GM12878 (cell line): ENCODE results near the gene SDHAF2. TPM values are rescaled to one million over a fixed set of nuclear protein-coding genes. Genes with fewer than 3 reads are reported as not detected.

ENCODE experiments used
- ATAC-seq: fragments of 200-7000 bp; cut with Tn5 transposase; 3 replicates; pipeline ENCODE4 v1.9.1; 2020; ENCODE audit warnings: mild to moderate bottlenecking, moderate library complexity
- BruUV-seq: library from RNA; stranded (reverse); fragments of 400-500 nt; replicated peaks from 2 replicates; lab custom pipeline; 2021; lab: Mats Ljungman, UMichigan
- CTCF ChIA-PET: fragments of 300-600 bp; sonication (Branson Sonifier 250); formaldehyde crosslinking; extraction: SDS; loops from one replicate; lab custom pipeline; 2021; ENCODE audit warnings: inconsistent platforms; lab: Yijun Ruan, JAX
- POLR2A ChIA-PET: fragments of 350-600 bp; formaldehyde crosslinking; extraction: SDS; loops from one replicate; lab custom pipeline; 2021; ENCODE audit warnings: inconsistent platforms; lab: Charles Lee
- RAD21 ChIA-PET: fragments of 300-600 bp; sonication (Branson Sonifier 250); formaldehyde crosslinking; loops from one replicate; lab custom pipeline; 2023; ENCODE audit warnings: antibody characterized with exemption; ENCODE audit not compliant: unreplicated experiment; lab: Charles Lee
- SMC1A ChIA-PET: fragments of 300-600 bp; sonication (Branson Sonifier 250); formaldehyde crosslinking; loops from one replicate; lab custom pipeline; 2023; ENCODE audit not compliant: unreplicated experiment, uncharacterized antibody; lab: Charles Lee
- DNase-seq: peaks from one replicate; pipeline ENCODE4 v3.0.0-alpha.2; 2011; ENCODE audit warnings: low read depth, low spot score
- FAIRE-seq: peaks from 3 replicates; lab custom pipeline; 2011; peaks lifted over from hg19 to GRCh38; lab: Jason Lieb, UNC
- H2AFZ ChIP-seq: 2 replicates; pipeline ENCODE4 v1.6.0; 2011; ENCODE audit warnings: low read depth, low read length, control low read depth; ENCODE audit not compliant: control insufficient read depth
- H3K27ac ChIP-seq: 2 replicates; pipeline ENCODE4 v1.5.1; 2011; ENCODE audit warnings: control low read depth; ENCODE audit not compliant: control insufficient read depth, insufficient read depth
- H3K27me3 ChIP-seq, 2 experiments: replicated peaks in 1 of 2; 2 replicates each; pipeline versions ENCODE4 v1.6.0 to v1.6.1; 2011; ENCODE audit warnings: low read length in 1 of 2; ENCODE audit not compliant: control insufficient read depth in 2 of 2, insufficient read depth in 2 of 2
- H3K36me3 ChIP-seq, 2 experiments: 2 replicates each; pipeline ENCODE4 v1.5.1; 2011; ENCODE audit warnings: low read length in 1 of 2; ENCODE audit not compliant: control insufficient read depth in 2 of 2, insufficient read depth in 2 of 2
- H3K4me1 ChIP-seq: 2 replicates; pipeline ENCODE4 v1.6.1; 2011; ENCODE audit warnings: mild to moderate bottlenecking, low read length, moderate library complexity, mixed read lengths; ENCODE audit not compliant: control insufficient read depth, insufficient read depth
- H3K4me2 ChIP-seq: 2 replicates; pipeline ENCODE4 v1.6.0; 2011; ENCODE audit warnings: control low read depth; ENCODE audit not compliant: control insufficient read depth, insufficient read depth
- H3K4me3 ChIP-seq: fragments of 200-600 bp; sonication (generic); 2 replicates; pipeline ENCODE4 v1.5.1; 2016
- H3K79me2 ChIP-seq: 2 replicates; pipeline ENCODE4 v1.6.0; 2011; ENCODE audit warnings: low read length; ENCODE audit not compliant: control insufficient read depth, insufficient read depth
- H3K9ac ChIP-seq: 2 replicates; pipeline ENCODE4 v1.8.0; 2011; ENCODE audit warnings: low read length, control low read depth, mixed read lengths; ENCODE audit not compliant: control insufficient read depth, insufficient read depth
- H3K9me3 ChIP-seq: replicated peaks from 3 replicates; pipeline ENCODE4 v1.5.1; 2011; ENCODE audit warnings: mild to moderate bottlenecking, low read length; ENCODE audit not compliant: control insufficient read depth, insufficient read depth
- H4K20me1 ChIP-seq: 2 replicates; pipeline ENCODE4 v1.6.0; 2011; ENCODE audit not compliant: control insufficient read depth, insufficient read depth
- BMI1 ChIP-seq: fragments of 450-650 bp; IDR thresholded peaks from 2 replicates; pipeline ENCODE4 v1.6.1; 2016; ENCODE audit warnings: mild to moderate bottlenecking, moderate library complexity, borderline replicate concordance
- EED ChIP-seq: sonication (generic); IDR thresholded peaks from 2 replicates; pipeline ENCODE4 v1.6.1; 2016; ENCODE audit warnings: antibody characterized with exemption, low read depth
- IKZF2 ChIP-seq, 2 experiments: fragments of 450-650 bp; IDR thresholded peaks; 2 replicates each; pipeline ENCODE4 v1.6.1; 2017; ENCODE audit warnings: mild to moderate bottlenecking in 2 of 2, moderate library complexity in 2 of 2
- MEF2A ChIP-seq: IDR thresholded peaks from 2 replicates; pipeline ENCODE4 v1.6.1; 2011; ENCODE audit warnings: low read depth, mild to moderate bottlenecking, low read length, moderate library complexity; ENCODE audit not compliant: insufficient read depth
- MLLT1 ChIP-seq: fragments of 450-650 bp; IDR thresholded peaks from 2 replicates; pipeline ENCODE4 v1.6.1; 2016; ENCODE audit warnings: mild to moderate bottlenecking
- MYC ChIP-seq: IDR thresholded peaks from 2 replicates; pipeline ENCODE4 v1.6.1; 2011; ENCODE audit warnings: mild to moderate bottlenecking, low read length, moderate library complexity, inconsistent platforms; ENCODE audit not compliant: insufficient read depth, insufficient replicate concordance, insufficient read length, severe bottlenecking
- NBN ChIP-seq: fragments of 450-650 bp; IDR thresholded peaks from 2 replicates; pipeline ENCODE4 v1.6.1; 2016
- NFXL1 ChIP-seq: fragments of 450-650 bp; IDR thresholded peaks from 2 replicates; pipeline ENCODE4 v1.6.1; 2017; ENCODE audit warnings: antibody characterized with exemption, mild to moderate bottlenecking, borderline replicate concordance
- NFYB ChIP-seq: IDR thresholded peaks from 2 replicates; pipeline ENCODE4 v1.6.1; 2011; ENCODE audit warnings: low read depth, mild to moderate bottlenecking, low read length, improper control_type of control experiment, moderate library complexity; ENCODE audit not compliant: insufficient read depth
- POLR2A ChIP-seq: IDR thresholded peaks from 2 replicates; pipeline ENCODE4 v1.6.1; 2011; ENCODE audit warnings: low read depth, mild to moderate bottlenecking, low read length
- WGBS: methylation state at CpG from one replicate; pipeline ENCODE4 v1.1.6; 2016; ENCODE audit warnings: low lambda C conversion rate; ENCODE audit not compliant: insufficient replicate concordance, insufficient coverage; ENCODE audit errors: missing lambda C conversion rate; 5-methylcytosine and 5-hydroxymethylcytosine counted together
- in situ Hi-C: fragments of 300-500 bp; cut with MboI; formaldehyde crosslinking; loops from 9 replicates; pipeline ENCODE4 v1.14.3; 2018; ENCODE audit warnings: mixed read lengths
- intact Hi-C: fragments of 100-400 bp; cut with micrococcal nuclease; formaldehyde crosslinking; loops from one replicate; pipeline ENCODE4 v1.14.2; 2022; ENCODE audit not compliant: unreplicated experiment
- polyA plus RNA-seq, 11 experiments: library from polyadenylated mRNA; depleted of rRNA in 4 of 11; unstranded in 6 of 11; stranded (reverse) in 5 of 11; fragments of >200 nt; fragmentation: Nextera tagmentation in 4 of 11; fragmentation: Illumina TruSeq in 1 of 11; extraction: Ambion mirVana in 4 of 11; extraction: Trizol in 1 of 11; gene quantifications; 1 replicate in 1 of 11; 2 replicates in 10 of 11; pipeline versions ENCODE4 v1.2.1 to v1.2.3, GENCODE V29; 2011 to 2016; ENCODE audit warnings: inconsistent platforms in 2 of 11, missing spikeins in 2 of 11, low read depth in 1 of 11
- total RNA-seq, 4 experiments: library from RNA; depleted of rRNA in 3 of 4; stranded (reverse); fragments of >200 nt in 3 of 4; fragmentation: Illumina TruSeq in 1 of 4; extraction: Trizol in 1 of 4; gene quantifications; 2 replicates each; pipeline versions ENCODE4 v1.2.1 to v1.2.3, GENCODE V29; 2013 to 2021
- TF ChIP-seq, protein P1 (sequence below): fragments of 450-650 bp; formaldehyde crosslinking; IDR thresholded peaks from 2 replicates; pipeline ENCODE4 v1.4.0; 2020; ENCODE audit warnings: mild to moderate bottlenecking, moderate library complexity
- TF ChIP-seq, protein P2 (sequence below): IDR thresholded peaks from 2 replicates; pipeline ENCODE4 v1.6.1; 2011; ENCODE audit warnings: borderline replicate concordance, low read depth, mild to moderate bottlenecking, moderate library complexity, mixed read lengths, low read length; ENCODE audit not compliant: insufficient read depth; ENCODE audit errors: extremely low read length

SDHAF2 gene
- total and polyA plus RNA-seq, 10 of the 15 experiments (the other 5 are each of a cell fraction or from before 2014, with no cell fraction given), result 30.6 to 160 (median 78.3) TPM

DNA sequence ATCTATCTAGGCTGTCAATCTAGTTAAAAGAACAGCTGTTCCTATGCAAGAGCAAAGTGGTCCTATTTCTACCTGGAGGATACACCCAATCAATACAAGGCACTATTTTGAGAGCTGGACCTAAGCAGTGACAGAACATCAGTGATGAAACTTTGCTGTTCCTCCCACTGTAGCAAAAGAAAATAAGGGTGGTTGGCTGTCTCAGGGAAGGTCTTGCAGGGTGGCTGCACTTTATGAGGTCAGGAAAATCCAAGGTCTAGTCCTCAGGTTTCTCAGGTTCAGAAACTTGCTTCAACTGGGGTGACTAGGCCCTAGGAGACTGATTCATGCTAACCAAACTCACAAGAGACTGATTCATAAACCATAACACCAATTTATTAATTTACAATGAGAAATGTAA, 11.8 kb upstream of the SDHAF2 start:
- Histone ChIP-seq H3K27ac (no peak overlapping the region), H3K4me2 (no peak overlapping the region), H3K9me3 (no peaks in the 10 kb centered on the region), H4K20me1 (no peaks in the 10 kb centered on the region), H2AFZ (no peak overlapping the region), H3K4me3 (no peak overlapping the region), H3K9ac (no peak overlapping the region), H3K27me3 (no peaks in the 10 kb centered on the region), H3K79me2 (peaks cover 3% of the 10 kb centered on the region; the same call in 1 of the 2 replicates), H3K36me3 (peaks cover 18 to 62% of the 10 kb centered on the region in 2 experiments), H3K4me1 (no peaks in the 10 kb centered on the region)
- ChIA-PET POLR2A (interaction anchor here (1.6 kb wide), 1 partner anchor 11 kb away, joined by 4 read pairs; the partner anchor contains the start of genes CPSF7 and SDHAF2), SMC1A (interaction anchor here (1.4 kb wide), 1 partner anchor 10 kb away, joined by 3 read pairs; no protein-coding TSS in a partner anchor), RAD21 (no interaction called here), CTCF (interaction anchor here (0.6 to 1.6 kb wide), 3 partner anchors 17 to 217 kb away, joined by 3 to 9 read pairs (median 4); no protein-coding TSS in a partner anchor)
- DNase-seq (no peak), FAIRE-seq (no peak), ATAC-seq (no peak)
- in situ Hi-C loops, result no loop called here
- no TSS peak for BruUV-seq
- TF ChIP-seq MEF2A (no peak), MYC (no peak)
- intact Hi-C loops, result no loop called here

- in situ Hi-C loops, result no loop called here
- Histone ChIP-seq H3K27me3 (no peaks in the 10 kb centered on the region), H3K4me1 (no peaks in the 10 kb centered on the region), H3K9ac (no peak overlapping the region), H3K9me3 (no peaks in the 10 kb centered on the region), H4K20me1 (no peaks in the 10 kb centered on the region), H3K27ac (no peak overlapping the region), H3K36me3 (peaks cover 10 to 54% of the 10 kb centered on the region in 2 experiments), H2AFZ (no peak overlapping the region), H3K4me3 (no peak overlapping the region), H3K4me2 (no peak overlapping the region), H3K79me2 (peaks cover 10% of the 10 kb centered on the region)
- BruUV-seq, result no TSS peak
- DNase-seq, result no peak
- ChIA-PET POLR2A (interaction anchor here (0.6 to 0.7 kb wide), 2 partner anchors 62 to 74 kb away, joined by 3 to 4 read pairs; no protein-coding TSS in a partner anchor), RAD21 (no interaction called here), SMC1A (no interaction called here), CTCF (interaction anchor here (0.7 to 1.2 kb wide), 3 partner anchors 21 to 95 kb away, joined by 3 read pairs; no protein-coding TSS in a partner anchor)
- no peak for FAIRE-seq
- intact Hi-C loops, result no loop called here
- no peak for ATAC-seq
- 93% methylated on average over 3 of the region's 3 CpGs for WGBS
- TF ChIP-seq, protein P1, sequence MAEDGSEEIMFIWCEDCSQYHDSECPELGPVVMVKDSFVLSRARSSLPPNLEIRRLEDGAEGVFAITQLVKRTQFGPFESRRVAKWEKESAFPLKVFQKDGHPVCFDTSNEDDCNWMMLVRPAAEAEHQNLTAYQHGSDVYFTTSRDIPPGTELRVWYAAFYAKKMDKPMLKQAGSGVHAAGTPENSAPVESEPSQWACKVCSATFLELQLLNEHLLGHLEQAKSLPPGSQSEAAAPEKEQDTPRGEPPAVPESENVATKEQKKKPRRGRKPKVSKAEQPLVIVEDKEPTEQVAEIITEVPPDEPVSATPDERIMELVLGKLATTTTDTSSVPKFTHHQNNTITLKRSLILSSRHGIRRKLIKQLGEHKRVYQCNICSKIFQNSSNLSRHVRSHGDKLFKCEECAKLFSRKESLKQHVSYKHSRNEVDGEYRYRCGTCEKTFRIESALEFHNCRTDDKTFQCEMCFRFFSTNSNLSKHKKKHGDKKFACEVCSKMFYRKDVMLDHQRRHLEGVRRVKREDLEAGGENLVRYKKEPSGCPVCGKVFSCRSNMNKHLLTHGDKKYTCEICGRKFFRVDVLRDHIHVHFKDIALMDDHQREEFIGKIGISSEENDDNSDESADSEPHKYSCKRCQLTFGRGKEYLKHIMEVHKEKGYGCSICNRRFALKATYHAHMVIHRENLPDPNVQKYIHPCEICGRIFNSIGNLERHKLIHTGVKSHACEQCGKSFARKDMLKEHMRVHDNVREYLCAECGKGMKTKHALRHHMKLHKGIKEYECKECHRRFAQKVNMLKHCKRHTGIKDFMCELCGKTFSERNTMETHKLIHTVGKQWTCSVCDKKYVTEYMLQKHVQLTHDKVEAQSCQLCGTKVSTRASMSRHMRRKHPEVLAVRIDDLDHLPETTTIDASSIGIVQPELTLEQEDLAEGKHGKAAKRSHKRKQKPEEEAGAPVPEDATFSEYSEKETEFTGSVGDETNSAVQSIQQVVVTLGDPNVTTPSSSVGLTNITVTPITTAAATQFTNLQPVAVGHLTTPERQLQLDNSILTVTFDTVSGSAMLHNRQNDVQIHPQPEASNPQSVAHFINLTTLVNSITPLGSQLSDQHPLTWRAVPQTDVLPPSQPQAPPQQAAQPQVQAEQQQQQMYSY (CRISPR knock-in tag), result no peak
- TF ChIP-seq MLLT1 (no peak), NFYB (no peak), IKZF2 (IDR thresholded peaks at IDR 0.05) (no peak), EED (no peak), POLR2A (no peak), BMI1 (no peak), NBN (no peak), NFXL1 (no peak)
- TF ChIP-seq, protein P2, sequence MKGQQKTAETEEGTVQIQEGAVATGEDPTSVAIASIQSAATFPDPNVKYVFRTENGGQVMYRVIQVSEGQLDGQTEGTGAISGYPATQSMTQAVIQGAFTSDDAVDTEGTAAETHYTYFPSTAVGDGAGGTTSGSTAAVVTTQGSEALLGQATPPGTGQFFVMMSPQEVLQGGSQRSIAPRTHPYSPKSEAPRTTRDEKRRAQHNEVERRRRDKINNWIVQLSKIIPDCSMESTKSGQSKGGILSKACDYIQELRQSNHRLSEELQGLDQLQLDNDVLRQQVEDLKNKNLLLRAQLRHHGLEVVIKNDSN, result no peak
These were observed 7.7 kb upstream of the SDHAF2 start for GRCh38 chr11:61422226-61422625.
